ENCODE results near the gene TFEC. TPM values are rescaled to one million over a fixed set of nuclear protein-coding genes. Genes with fewer than 3 reads are reported as not detected.
"Not testable (repeated sequence)": the region's sequence is repeated elsewhere in the genome, so short reads cannot be mapped to it uniquely, and the experiment has no call there.

TFEC gene
- total RNA-seq, 1 donor from 2014 or later, result not detected

DNA sequence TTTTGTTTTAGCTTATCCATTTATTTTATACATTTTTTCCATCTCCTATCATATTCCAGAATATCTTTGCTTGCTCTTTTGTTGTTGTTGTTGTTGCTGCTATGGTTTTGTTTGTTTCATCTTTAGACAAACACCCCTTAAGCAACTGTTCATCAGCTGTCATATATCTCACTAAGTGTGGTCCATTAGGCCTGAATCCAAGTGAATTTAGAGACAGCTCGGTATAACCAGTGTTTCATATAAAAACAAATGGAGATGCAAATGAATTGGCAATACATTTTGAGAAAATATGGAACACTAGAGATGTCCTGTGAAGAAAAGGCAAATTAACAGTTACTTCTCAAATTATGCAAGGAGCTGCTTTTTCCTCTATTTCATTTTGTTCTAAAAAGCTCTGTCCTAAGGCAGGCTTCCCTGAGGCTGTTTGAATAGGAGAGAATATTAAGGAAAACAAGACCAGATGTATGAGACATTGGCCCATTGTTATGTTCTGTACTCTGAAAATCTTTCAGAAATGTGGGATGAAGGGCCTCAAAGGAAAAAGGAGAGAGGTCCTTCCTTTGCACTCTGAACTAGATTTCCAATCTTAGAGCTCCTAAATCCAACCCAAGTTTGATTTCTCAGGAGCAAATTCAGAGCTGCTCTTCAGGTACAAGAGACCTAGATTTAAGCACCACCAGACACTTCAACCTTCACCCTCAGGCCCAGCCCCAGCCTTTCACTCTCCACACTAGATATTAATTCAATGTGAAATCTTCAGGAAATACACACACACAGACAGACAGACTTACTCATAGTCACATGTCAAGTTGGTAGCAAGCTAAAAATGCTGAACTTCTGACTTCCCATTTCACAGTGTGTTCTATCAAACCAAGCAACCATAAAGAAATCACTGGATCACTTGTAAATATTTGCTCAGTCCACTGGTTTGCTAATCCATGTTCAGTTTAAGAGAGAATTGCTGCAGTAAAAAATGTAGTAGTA is 5.4 kb downstream of the TFEC start:
- Mint-ChIP-seq H3K4me1 (no peaks in the 10 kb centered on the region), H3K27ac (no peak overlapping the region), H3K9me3 (no peaks in the 10 kb centered on the region), H3K36me3 (ENCODE audit: low read depth) (no peaks in the 10 kb centered on the region), H3K4me3 (no peak overlapping the region), H3K27me3 (peaks cover 5% of the 10 kb centered on the region)
- intact Hi-C loops (cut with micrococcal nuclease), result no loop called here
- no peak for DNase-seq

DNA sequence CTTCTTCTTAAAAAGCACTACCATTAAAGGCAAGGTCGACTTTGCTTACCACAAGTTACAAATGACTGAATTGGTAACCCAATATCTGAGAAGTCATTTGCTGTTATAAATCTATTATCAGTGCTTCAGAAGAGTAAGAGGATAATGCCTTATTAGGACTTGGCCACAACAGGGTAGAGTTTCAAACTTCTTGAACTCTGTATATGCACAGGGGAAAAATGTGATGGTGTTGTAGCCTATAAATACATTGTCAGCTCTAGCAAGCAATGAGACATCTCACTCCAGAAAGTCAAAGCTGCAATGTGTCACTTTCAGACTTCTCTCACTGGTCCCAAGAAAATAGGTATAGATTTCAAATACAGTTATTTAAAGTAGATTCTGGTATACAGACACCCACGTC is 9.3 kb downstream of the TFEC start:
- no peak for DNase-seq
- intact Hi-C loops (cut with micrococcal nuclease), result loop anchor here (1.0 kb wide), 1 partner anchor 33 kb away; no protein-coding TSS in a partner anchor
- no peaks in the 10 kb centered on the region for H3K27me3 Mint-ChIP-seq

DNA sequence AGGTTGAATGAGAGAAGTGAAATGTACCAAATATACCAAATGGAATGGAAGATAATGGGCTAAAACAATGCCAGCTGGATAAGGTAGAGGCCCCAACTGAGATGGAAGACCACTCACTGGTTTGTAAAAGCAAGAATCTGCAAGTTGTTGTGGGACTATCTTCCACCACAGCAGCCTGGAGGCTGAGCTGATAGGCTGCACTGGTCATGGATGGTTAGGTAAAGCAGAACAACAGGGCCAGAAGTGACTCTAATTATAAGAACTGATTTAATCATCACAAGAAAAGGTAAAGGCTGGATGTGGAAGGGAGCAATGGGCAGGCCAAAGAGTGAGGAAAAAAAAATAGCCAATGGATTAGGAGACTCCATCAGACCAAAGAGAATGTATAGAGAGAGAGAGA is 11.8 kb downstream of the TFEC start:
- no peak overlapping the region for H3K4me3 Mint-ChIP-seq

More for the DNA sequence above, 9.3 kb downstream of the TFEC start:
- H3K27ac Mint-ChIP-seq, result no peak overlapping the region
- no peak overlapping the region for H3K4me3 Mint-ChIP-seq
- no peaks in the 10 kb centered on the region for H3K4me1 Mint-ChIP-seq
- no peaks in the 10 kb centered on the region for H3K36me3 Mint-ChIP-seq (ENCODE audit: low read depth)
- no peaks in the 10 kb centered on the region for H3K9me3 Mint-ChIP-seq

GRCh38 chr7:116013675-116014074 is 16.9 kb downstream of the TFEC start:
- no peak for DNase-seq
- Mint-ChIP-seq H3K4me1 (no peaks in the 10 kb centered on the region), H3K4me3 (no peak overlapping the region), H3K9me3 (no peaks in the 10 kb centered on the region), H3K27me3 (no peaks in the 10 kb centered on the region), H3K27ac (no peak overlapping the region), H3K36me3 (ENCODE audit: low read depth) (no peaks in the 10 kb centered on the region)
- intact Hi-C loops (cut with micrococcal nuclease), result no loop called here

More for the DNA sequence above, 11.8 kb downstream of the TFEC start:
- Mint-ChIP-seq H3K4me1 (no peaks in the 10 kb centered on the region), H3K27me3 (no peaks in the 10 kb centered on the region), H3K27ac (no peak overlapping the region), H3K36me3 (ENCODE audit: low read depth) (no peaks in the 10 kb centered on the region), H3K9me3 (no peaks in the 10 kb centered on the region)
- DNase-seq, result no peak
- intact Hi-C loops (cut with micrococcal nuclease), result no loop called here

- no peaks in the 10 kb centered on the region for H3K27me3 Mint-ChIP-seq
- no peaks in the 10 kb centered on the region for H3K4me1 Mint-ChIP-seq
- no peaks in the 10 kb centered on the region for H3K36me3 Mint-ChIP-seq (ENCODE audit: low read depth)
- DNase-seq, result no peak
- H3K9me3 Mint-ChIP-seq, result no peaks in the 10 kb centered on the region
- H3K4me3 Mint-ChIP-seq, result no peak overlapping the region
- no peak overlapping the region for H3K27ac Mint-ChIP-seq
- intact Hi-C loops (cut with micrococcal nuclease), result no loop called here
Observed at GRCh38 chr7:116011584-116011983, 19.0 kb downstream of the TFEC start.

DNA sequence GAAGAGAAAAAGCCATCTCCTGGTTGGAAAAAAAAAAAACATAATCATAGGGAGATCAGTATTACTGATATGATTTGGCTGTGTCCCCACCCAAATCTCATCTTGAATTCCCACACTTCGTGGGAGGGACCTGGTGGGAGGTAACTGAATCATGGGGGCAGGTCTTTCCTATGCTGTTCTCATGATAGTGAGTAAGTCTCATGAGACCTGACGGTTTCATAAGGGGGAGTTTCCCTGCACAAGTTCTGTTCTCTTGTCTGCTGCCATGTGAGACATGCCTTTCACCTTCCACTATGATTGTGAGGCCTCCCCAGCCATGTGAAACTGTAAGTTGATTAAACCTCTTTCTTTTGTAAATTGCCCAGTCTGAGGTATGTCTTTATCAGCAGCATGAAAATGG is 25.8 kb downstream of the TFEC start:
- H3K4me1 Mint-ChIP-seq; H3K27me3 Mint-ChIP-seq; DNase-seq; H3K9me3 Mint-ChIP-seq; H3K27ac Mint-ChIP-seq; H3K4me3 Mint-ChIP-seq; intact Hi-C loops (cut with micrococcal nuclease); H3K36me3 Mint-ChIP-seq (ENCODE audit: low read depth): not testable (repeated sequence)

DNA sequence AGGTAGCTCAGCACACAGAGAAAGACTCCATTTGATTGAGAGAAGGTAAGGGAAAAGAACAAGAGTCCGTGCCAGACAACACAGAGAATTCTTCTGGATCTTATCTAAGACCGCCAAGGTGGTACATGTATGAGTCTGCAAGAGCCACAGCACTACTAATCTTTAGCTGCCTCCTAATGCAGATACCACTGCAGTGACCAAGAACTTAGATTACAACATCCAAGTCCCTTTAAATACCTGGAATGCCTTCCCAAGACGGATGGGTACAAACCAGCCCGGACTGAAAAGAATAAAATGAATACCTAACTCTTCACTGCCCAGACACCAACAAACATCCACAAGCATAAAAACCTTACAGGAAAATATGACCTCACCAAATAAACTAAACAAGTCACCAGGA is 33.3 kb downstream of the TFEC start:
- Mint-ChIP-seq H3K27ac (no peak overlapping the region), H3K4me1 (no peaks in the 10 kb centered on the region), H3K27me3 (no peaks in the 10 kb centered on the region), H3K9me3 (no peaks in the 10 kb centered on the region), H3K4me3 (no peak overlapping the region), H3K36me3 (ENCODE audit: low read depth) (no peaks in the 10 kb centered on the region)
- intact Hi-C loops (cut with micrococcal nuclease), result no loop called here
- no peak for DNase-seq

- Mint-ChIP-seq H3K9me3 (no peaks in the 10 kb centered on the region), H3K4me1 (no peaks in the 10 kb centered on the region), H3K27ac (no peak overlapping the region), H3K36me3 (ENCODE audit: low read depth) (no peaks in the 10 kb centered on the region), H3K27me3 (no peaks in the 10 kb centered on the region), H3K4me3 (no peak overlapping the region)
- no peak for DNase-seq
- intact Hi-C loops (cut with micrococcal nuclease), result no loop called here
Observed at GRCh38 chr7:115995701-115996100, 34.9 kb downstream of the TFEC start.

DNA sequence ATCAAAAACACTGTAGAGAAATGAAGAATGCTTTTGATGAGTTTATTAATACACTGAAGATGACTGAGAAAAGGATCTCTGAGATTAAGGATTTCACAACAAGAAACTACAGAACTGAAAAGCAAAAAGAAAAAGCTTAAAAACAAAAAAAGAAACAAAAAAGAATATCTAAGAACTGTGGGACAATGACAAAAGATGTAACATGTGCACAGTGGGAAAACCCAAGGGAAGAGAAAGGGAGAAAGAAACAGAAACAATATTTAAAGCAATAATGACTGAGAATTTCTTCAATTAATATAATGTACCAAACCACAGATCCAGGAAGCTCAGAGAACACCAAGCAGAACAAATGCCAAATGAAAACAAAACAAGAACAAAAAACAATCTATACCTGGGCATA is 42.2 kb downstream of the TFEC start:
- H3K36me3 Mint-ChIP-seq (ENCODE audit: low read depth), result no peaks in the 10 kb centered on the region
- no peaks in the 10 kb centered on the region for H3K9me3 Mint-ChIP-seq
- H3K4me1 Mint-ChIP-seq, result no peaks in the 10 kb centered on the region
- H3K27ac Mint-ChIP-seq, result no peak overlapping the region
- DNase-seq, result no peak
- intact Hi-C loops (cut with micrococcal nuclease), result loop anchor here (1.0 kb wide), 1 partner anchor 33 kb away; no protein-coding TSS in a partner anchor
- H3K4me3 Mint-ChIP-seq, result no peak overlapping the region
- H3K27me3 Mint-ChIP-seq, result no peaks in the 10 kb centered on the region

GRCh38 chr7:115987486-115987885 is 43.1 kb downstream of the TFEC start:
- Mint-ChIP-seq H3K4me1 (no peaks in the 10 kb centered on the region), H3K4me3 (no peak overlapping the region), H3K27ac (no peak overlapping the region), H3K36me3 (ENCODE audit: low read depth) (no peaks in the 10 kb centered on the region), H3K27me3 (no peaks in the 10 kb centered on the region), H3K9me3 (no peaks in the 10 kb centered on the region)
- intact Hi-C loops (cut with micrococcal nuclease), result no loop called here
- no peak for DNase-seq

GRCh38 chr7:115984105-115984504 is 46.5 kb downstream of the TFEC start:
- Mint-ChIP-seq H3K4me3 (no peak overlapping the region), H3K27me3 (no peaks in the 10 kb centered on the region), H3K27ac (no peak overlapping the region), H3K4me1 (no peaks in the 10 kb centered on the region), H3K36me3 (ENCODE audit: low read depth) (no peaks in the 10 kb centered on the region), H3K9me3 (no peaks in the 10 kb centered on the region)
- DNase-seq, result no peak
- intact Hi-C loops (cut with micrococcal nuclease), result no loop called here

- intact Hi-C loops (cut with micrococcal nuclease), result no loop called here
- Mint-ChIP-seq H3K9me3 (no peaks in the 10 kb centered on the region), H3K36me3 (ENCODE audit: low read depth) (no peaks in the 10 kb centered on the region), H3K27ac (no peak overlapping the region), H3K4me1 (no peaks in the 10 kb centered on the region), H3K27me3 (no peaks in the 10 kb centered on the region), H3K4me3 (no peak overlapping the region)
- DNase-seq, result no peak
Observed at GRCh38 chr7:115980159-115980558, 50.4 kb downstream of the TFEC start.

- Mint-ChIP-seq H3K4me3 (no peak overlapping the region), H3K27me3 (no peaks in the 10 kb centered on the region), H3K36me3 (ENCODE audit: low read depth) (no peaks in the 10 kb centered on the region), H3K9me3 (no peaks in the 10 kb centered on the region), H3K27ac (no peak overlapping the region), H3K4me1 (no peaks in the 10 kb centered on the region)
- intact Hi-C loops (cut with micrococcal nuclease), result no loop called here
- no peak for DNase-seq
Observed at GRCh38 chr7:115976651-115977050, 53.9 kb downstream of the TFEC start.

- no peaks in the 10 kb centered on the region for H3K36me3 Mint-ChIP-seq (ENCODE audit: low read depth)
- H3K9me3 Mint-ChIP-seq, result no peaks in the 10 kb centered on the region
- no peak overlapping the region for H3K4me3 Mint-ChIP-seq
- H3K27me3 Mint-ChIP-seq, result no peaks in the 10 kb centered on the region
- no peak overlapping the region for H3K27ac Mint-ChIP-seq
- intact Hi-C loops (cut with micrococcal nuclease), result no loop called here
- no peaks in the 10 kb centered on the region for H3K4me1 Mint-ChIP-seq
- DNase-seq, result no peak
Observed at GRCh38 chr7:115975766-115976165, 54.8 kb downstream of the TFEC start.

GRCh38 chr7:115973406-115973805 is 57.2 kb downstream of the TFEC start:
- H3K4me3 Mint-ChIP-seq, result no peak overlapping the region
- no peaks in the 10 kb centered on the region for H3K36me3 Mint-ChIP-seq (ENCODE audit: low read depth)
- H3K9me3 Mint-ChIP-seq, result no peaks in the 10 kb centered on the region
- H3K27me3 Mint-ChIP-seq, result no peaks in the 10 kb centered on the region
- DNase-seq, result no peak
- intact Hi-C loops (cut with micrococcal nuclease), result no loop called here
- H3K27ac Mint-ChIP-seq, result no peak overlapping the region
- no peaks in the 10 kb centered on the region for H3K4me1 Mint-ChIP-seq
